Activated CD4-positive, alpha-beta T cell treated with anti-CD3 and anti-CD28 coated beads, Interleukin-2, amount 10 ng/mL, durations not matched to agents 7 days and 5 days (primary cell): Measurements from ENCODE around the gene NKAIN2. TPM values are rescaled to one million over a fixed set of nuclear protein-coding genes. Genes with fewer than 3 reads are reported as not detected.
"Not testable (repeated sequence)": the region's sequence is repeated elsewhere in the genome, so short reads cannot be mapped to it uniquely, and the experiment has no call there.

Experiments
- CTCF ChIA-PET: fragments of 350-600 bp; sonication (Branson Sonifier 250); formaldehyde crosslinking; loops from one replicate; lab custom pipeline; 2021; ENCODE audit warnings: antibody characterized with exemption; lab: Charles Lee
- POLR2A ChIA-PET: fragments of 350-600 bp; sonication (Branson Sonifier 250); formaldehyde crosslinking; loops from one replicate; lab custom pipeline; 2021; ENCODE audit warnings: antibody characterized with exemption; lab: Charles Lee
- DNase-seq: peaks from one replicate; pipeline ENCODE4 v3.0.0-alpha.2; 2020
- H3K27ac Mint-ChIP-seq: one replicate; pipeline ENCODE4 v1.8.0; 2021; ENCODE audit warnings: mild to moderate bottlenecking, moderate library complexity, mixed read lengths
- H3K27me3 Mint-ChIP-seq: one replicate; pipeline ENCODE4 v1.8.0; 2021; ENCODE audit warnings: mixed read lengths
- H3K36me3 Mint-ChIP-seq: one replicate; pipeline ENCODE4 v1.8.0; 2021; ENCODE audit warnings: low read depth, mixed read lengths
- H3K4me1 Mint-ChIP-seq: one replicate; pipeline ENCODE4 v1.8.0; 2021; ENCODE audit warnings: mixed read lengths
- H3K4me3 Mint-ChIP-seq: one replicate; pipeline ENCODE4 v1.8.0; 2021; ENCODE audit warnings: mild to moderate bottlenecking, moderate library complexity, mixed read lengths
- H3K9me3 Mint-ChIP-seq: one replicate; pipeline ENCODE4 v1.8.0; 2021; ENCODE audit warnings: mixed read lengths
- total RNA-seq, 2 experiments: library from RNA; stranded (reverse); gene quantifications; one replicate each; pipeline ENCODE4 v1.2.3, GENCODE V29; 2021

The NKAIN2 gene
- total RNA-seq, 2 experiments from 2014 or later: not detected

- DNase-seq: no peak
- no peaks in the 10 kb centered on the region for H3K27me3 Mint-ChIP-seq
- ChIA-PET CTCF (no interaction called here), POLR2A (no interaction called here)
- H3K36me3 Mint-ChIP-seq: no peaks in the 10 kb centered on the region
- no peaks in the 10 kb centered on the region for H3K4me1 Mint-ChIP-seq
- H3K9me3 Mint-ChIP-seq: no peaks in the 10 kb centered on the region
- H3K4me3 Mint-ChIP-seq: no peak overlapping the region
- H3K27ac Mint-ChIP-seq: no peak overlapping the region
Measured at GRCh38 chr6:124462750-124463149, 659.1 kb downstream of the NKAIN2 start.

- H3K27ac Mint-ChIP-seq: no peak overlapping the region
Measured at GRCh38 chr6:124463271-124463670, 659.6 kb downstream of the NKAIN2 start.

DNA sequence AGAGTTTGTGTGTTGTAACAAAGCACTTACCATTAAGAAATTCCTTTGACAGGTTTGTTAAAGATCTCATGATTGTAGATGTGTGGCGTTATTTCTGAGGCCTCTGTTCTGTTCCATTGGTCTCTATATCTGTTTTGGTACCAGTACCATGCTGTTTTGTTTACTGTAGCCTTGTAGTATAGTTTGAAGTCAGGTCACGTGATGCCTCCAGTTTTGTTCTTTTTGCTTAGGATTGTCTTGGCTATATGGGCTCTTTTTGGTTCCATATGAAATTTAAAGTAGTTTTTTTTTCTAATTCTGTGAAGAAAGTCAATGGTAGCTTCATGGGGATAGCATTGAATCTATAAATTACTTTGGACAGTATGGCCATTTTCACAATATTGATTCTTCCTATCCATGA is 660.9 kb downstream of the NKAIN2 start:
- CTCF ChIA-PET, H3K27me3 Mint-ChIP-seq, H3K27ac Mint-ChIP-seq, H3K36me3 Mint-ChIP-seq, DNase-seq, H3K4me1 Mint-ChIP-seq, POLR2A ChIA-PET, H3K4me3 Mint-ChIP-seq, H3K9me3 Mint-ChIP-seq: not testable (repeated sequence)

More at GRCh38 chr6:124463271-124463670, 659.6 kb downstream of the NKAIN2 start:
- ChIA-PET CTCF (no interaction called here), POLR2A (no interaction called here)
- H3K4me3 Mint-ChIP-seq: no peak overlapping the region
- no peaks in the 10 kb centered on the region for H3K36me3 Mint-ChIP-seq
- H3K27me3 Mint-ChIP-seq: no peaks in the 10 kb centered on the region
- DNase-seq: no peak
- no peaks in the 10 kb centered on the region for H3K9me3 Mint-ChIP-seq
- no peaks in the 10 kb centered on the region for H3K4me1 Mint-ChIP-seq

DNA sequence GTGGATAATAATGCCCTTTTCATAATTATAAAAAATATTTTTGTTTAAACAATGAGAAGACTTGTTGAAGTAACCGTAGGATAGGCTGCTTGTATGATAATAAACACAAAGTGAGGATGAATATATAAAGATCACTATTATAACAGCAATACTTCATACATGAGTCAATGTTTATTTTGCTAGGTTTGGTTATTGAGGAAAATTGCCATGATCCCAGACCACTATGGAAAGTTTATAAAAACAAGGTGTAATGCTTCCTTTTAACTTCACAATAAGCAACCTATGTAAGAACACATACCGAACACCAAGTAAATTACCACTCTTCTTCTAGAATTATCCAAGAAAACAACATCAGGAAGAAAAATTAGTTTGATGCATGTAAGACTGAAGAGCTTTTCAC is 663.3 kb downstream of the NKAIN2 start:
- no peak for DNase-seq
- no peak overlapping the region for H3K27ac Mint-ChIP-seq
- ChIA-PET POLR2A (no interaction called here), CTCF (no interaction called here)
- H3K4me3 Mint-ChIP-seq: no peak overlapping the region
- no peaks in the 10 kb centered on the region for H3K9me3 Mint-ChIP-seq
- no peaks in the 10 kb centered on the region for H3K4me1 Mint-ChIP-seq
- H3K36me3 Mint-ChIP-seq: no peaks in the 10 kb centered on the region
- no peaks in the 10 kb centered on the region for H3K27me3 Mint-ChIP-seq

DNA sequence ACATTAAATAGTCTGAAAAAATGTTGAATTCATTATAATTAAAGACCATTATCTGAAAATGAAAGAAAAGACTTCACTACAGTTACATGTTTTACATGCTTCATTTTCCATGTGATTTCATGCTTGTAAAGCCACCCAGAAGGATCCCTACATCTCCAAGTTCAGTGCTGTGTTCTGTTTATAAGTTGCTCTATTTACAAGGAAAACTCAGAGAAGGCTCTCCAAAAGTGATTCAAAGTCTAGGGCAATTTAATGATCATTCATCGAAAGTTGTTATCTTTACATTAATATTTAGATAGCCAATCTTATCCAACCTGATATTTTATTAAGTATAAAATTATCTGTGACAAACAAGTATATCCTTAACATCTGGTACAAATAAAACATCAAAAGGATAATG is 663.7 kb downstream of the NKAIN2 start:
- Mint-ChIP-seq H3K27me3 (no peaks in the 10 kb centered on the region), H3K4me3 (no peak overlapping the region), H3K27ac (no peak overlapping the region), H3K36me3 (no peaks in the 10 kb centered on the region), H3K9me3 (no peaks in the 10 kb centered on the region), H3K4me1 (no peaks in the 10 kb centered on the region)
- CTCF ChIA-PET: no interaction called here
- DNase-seq: no peak
- POLR2A ChIA-PET: no interaction called here

DNA sequence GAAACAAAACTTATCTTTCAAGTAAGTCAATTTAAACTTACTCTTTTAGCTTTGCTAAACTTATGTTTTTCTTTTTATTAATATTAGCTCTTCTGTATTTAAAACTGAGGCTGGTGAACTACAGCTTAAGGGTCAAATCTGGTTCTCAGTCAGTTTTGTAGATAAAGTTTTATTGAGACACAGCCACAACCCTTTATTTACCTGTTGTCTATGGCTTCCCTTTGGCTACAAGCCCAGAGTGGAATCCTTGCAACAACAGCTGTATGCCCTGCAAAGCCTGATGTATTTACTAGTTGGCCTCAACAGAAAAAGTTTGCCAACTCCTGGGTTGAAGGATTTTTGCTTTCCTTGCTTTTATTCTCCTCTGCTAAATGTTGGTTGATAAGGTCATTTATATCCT is 667.1 kb downstream of the NKAIN2 start:
- Mint-ChIP-seq H3K27me3 (no peaks in the 10 kb centered on the region), H3K36me3 (no peaks in the 10 kb centered on the region), H3K9me3 (no peaks in the 10 kb centered on the region), H3K27ac (no peak overlapping the region), H3K4me3 (no peak overlapping the region), H3K4me1 (no peaks in the 10 kb centered on the region)
- ChIA-PET CTCF (no interaction called here), POLR2A (no interaction called here)
- DNase-seq: no peak

GRCh38 chr6:124475176-124475575 is 671.5 kb downstream of the NKAIN2 start:
- ChIA-PET CTCF (no interaction called here), POLR2A (no interaction called here)
- no peak overlapping the region for H3K27ac Mint-ChIP-seq
- H3K9me3 Mint-ChIP-seq: no peaks in the 10 kb centered on the region
- no peak for DNase-seq
- H3K27me3 Mint-ChIP-seq: no peaks in the 10 kb centered on the region
- no peak overlapping the region for H3K4me3 Mint-ChIP-seq
- no peaks in the 10 kb centered on the region for H3K36me3 Mint-ChIP-seq
- H3K4me1 Mint-ChIP-seq: no peaks in the 10 kb centered on the region

DNA sequence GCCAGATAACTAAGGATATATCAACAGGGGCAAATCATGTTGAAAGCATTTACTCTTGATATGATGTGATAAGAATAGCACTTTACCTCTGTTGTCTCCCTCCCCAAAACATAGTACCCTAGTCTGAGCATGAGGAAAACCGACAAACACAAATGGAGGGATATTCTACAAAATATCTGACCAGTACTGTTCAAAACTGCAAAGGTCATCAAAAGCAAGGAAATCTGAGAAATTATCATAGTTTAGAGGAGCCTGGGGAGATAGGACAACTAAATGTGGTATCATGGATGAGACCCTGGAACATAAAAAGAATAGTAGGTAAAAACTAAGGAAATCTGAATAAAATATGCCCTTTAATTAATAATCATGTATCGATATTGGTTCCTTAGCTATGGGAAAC is 675.2 kb downstream of the NKAIN2 start:
- H3K4me1 Mint-ChIP-seq: no peaks in the 10 kb centered on the region
- ChIA-PET CTCF (no interaction called here), POLR2A (no interaction called here)
- DNase-seq: no peak
- H3K36me3 Mint-ChIP-seq: no peaks in the 10 kb centered on the region
- H3K4me3 Mint-ChIP-seq: no peak overlapping the region
- H3K27ac Mint-ChIP-seq: no peak overlapping the region
- no peaks in the 10 kb centered on the region for H3K27me3 Mint-ChIP-seq
- no peaks in the 10 kb centered on the region for H3K9me3 Mint-ChIP-seq

DNA sequence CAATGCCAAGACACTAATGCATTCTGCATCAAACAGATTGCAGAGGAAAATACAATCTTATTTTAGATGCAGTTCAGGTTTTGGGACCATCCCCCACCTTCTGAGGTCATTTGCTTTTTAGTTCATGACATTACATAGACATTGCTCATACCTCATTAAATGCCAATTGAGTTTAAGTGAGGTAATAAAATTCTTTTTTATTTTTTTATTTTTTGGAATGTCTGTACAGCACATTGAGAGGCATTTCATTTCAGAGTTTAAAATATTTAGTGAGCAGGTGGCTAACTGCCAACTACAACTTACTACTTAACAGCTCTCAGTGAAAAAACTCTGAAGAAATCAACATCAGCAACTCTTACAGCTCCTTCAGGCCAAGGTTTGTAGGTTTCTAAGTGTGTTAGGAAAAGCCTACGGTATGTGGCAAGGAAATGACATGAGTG is 676.3 kb downstream of the NKAIN2 start:
- DNase-seq: no peak
- no peaks in the 10 kb centered on the region for H3K36me3 Mint-ChIP-seq
- POLR2A ChIA-PET: no interaction called here
- H3K4me1 Mint-ChIP-seq: no peaks in the 10 kb centered on the region
- no peak overlapping the region for H3K27ac Mint-ChIP-seq
- no peak overlapping the region for H3K4me3 Mint-ChIP-seq
- CTCF ChIA-PET: no interaction called here
- no peaks in the 10 kb centered on the region for H3K27me3 Mint-ChIP-seq
- no peaks in the 10 kb centered on the region for H3K9me3 Mint-ChIP-seq

- no peak overlapping the region for H3K27ac Mint-ChIP-seq
- H3K9me3 Mint-ChIP-seq: no peaks in the 10 kb centered on the region
- no peaks in the 10 kb centered on the region for H3K36me3 Mint-ChIP-seq
- CTCF ChIA-PET: no interaction called here
- no peaks in the 10 kb centered on the region for H3K27me3 Mint-ChIP-seq
- no peak overlapping the region for H3K4me3 Mint-ChIP-seq
- H3K4me1 Mint-ChIP-seq: no peaks in the 10 kb centered on the region
- POLR2A ChIA-PET: no interaction called here
- DNase-seq: no peak
Measured at GRCh38 chr6:124482071-124482491, 678.4 kb downstream of the NKAIN2 start.

DNA sequence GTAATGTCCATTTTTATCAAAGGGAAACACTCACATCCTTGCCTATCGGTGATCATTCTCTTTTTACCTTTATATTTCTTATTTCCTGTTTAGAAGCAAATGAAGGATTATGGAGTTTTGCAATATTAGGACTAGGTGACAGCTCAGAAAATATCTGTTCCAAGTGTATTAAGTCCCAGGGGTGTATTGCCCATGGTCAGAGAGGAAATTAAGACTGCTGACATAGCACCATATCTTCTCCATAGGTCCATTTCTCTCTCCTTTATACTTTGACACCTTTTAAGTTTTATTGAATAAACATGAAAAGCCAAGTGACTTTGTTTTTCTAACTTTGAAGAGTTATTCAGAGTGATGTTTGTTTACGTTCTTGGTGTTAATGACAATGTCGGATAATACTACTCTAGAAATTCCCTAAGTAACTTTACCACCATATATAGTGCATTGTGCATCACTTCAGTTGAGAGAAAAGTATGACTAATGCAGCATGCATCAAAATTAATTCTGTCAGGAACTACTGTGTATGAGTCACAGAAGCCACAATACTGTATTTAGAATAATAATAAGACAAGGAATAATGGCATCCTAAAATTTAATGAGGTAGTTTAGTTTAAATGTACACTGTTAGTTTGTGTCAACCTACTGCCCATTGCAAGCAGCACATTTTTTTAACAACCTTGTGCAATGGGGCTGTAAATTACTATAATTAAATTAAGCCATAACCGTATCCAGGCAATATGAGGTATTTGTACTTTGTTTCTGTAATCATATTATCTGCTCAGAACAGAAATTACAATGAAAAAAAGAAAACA is 684.2 kb downstream of the NKAIN2 start:
- ChIA-PET CTCF (no interaction called here), POLR2A (no interaction called here)
- Mint-ChIP-seq H3K27me3 (no peaks in the 10 kb centered on the region), H3K4me1 (no peaks in the 10 kb centered on the region), H3K9me3 (no peaks in the 10 kb centered on the region), H3K36me3 (no peaks in the 10 kb centered on the region), H3K4me3 (no peak overlapping the region), H3K27ac (no peak overlapping the region)
- no peak for DNase-seq

- H3K4me3 Mint-ChIP-seq: no peak overlapping the region
- ChIA-PET CTCF (no interaction called here), POLR2A (no interaction called here)
Measured at GRCh38 chr6:124490122-124490521, 686.5 kb downstream of the NKAIN2 start.

DNA sequence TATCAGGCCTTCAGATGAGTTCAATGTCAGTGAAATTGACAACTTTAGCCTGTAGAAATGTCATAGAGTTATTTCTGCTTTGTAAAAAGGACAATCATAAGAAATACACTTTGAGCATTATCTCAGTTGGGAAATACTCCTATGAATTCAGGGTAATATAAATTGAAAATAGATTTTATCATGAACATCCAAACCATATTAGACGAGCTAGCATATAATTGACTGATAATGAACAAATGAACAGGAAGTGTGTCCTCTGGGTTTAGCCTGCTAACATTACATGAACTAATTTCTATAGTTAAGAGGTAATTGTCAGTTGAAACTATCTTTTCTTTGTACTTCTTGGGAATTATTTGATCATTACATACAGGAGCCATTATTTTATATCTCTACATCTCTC is 689.6 kb downstream of the NKAIN2 start:
- ChIA-PET POLR2A (no interaction called here), CTCF (interaction anchor here (0.6 kb wide), 1 partner anchor 365 kb away, joined by 5 read pairs; no protein-coding TSS in a partner anchor)
- DNase-seq: no peak
- no peaks in the 10 kb centered on the region for H3K36me3 Mint-ChIP-seq
- H3K9me3 Mint-ChIP-seq: no peaks in the 10 kb centered on the region
- H3K4me3 Mint-ChIP-seq: no peak overlapping the region
- no peak overlapping the region for H3K27ac Mint-ChIP-seq
- no peaks in the 10 kb centered on the region for H3K4me1 Mint-ChIP-seq
- H3K27me3 Mint-ChIP-seq: no peaks in the 10 kb centered on the region

More at GRCh38 chr6:124490122-124490521, 686.5 kb downstream of the NKAIN2 start:
- H3K27me3 Mint-ChIP-seq: no peaks in the 10 kb centered on the region
- no peak for DNase-seq
- H3K9me3 Mint-ChIP-seq: no peaks in the 10 kb centered on the region
- H3K4me1 Mint-ChIP-seq: no peaks in the 10 kb centered on the region
- H3K27ac Mint-ChIP-seq: no peak overlapping the region
- H3K36me3 Mint-ChIP-seq: no peaks in the 10 kb centered on the region
